Fibroblast of peridontal ligament (primary cell): Measurements from ENCODE around the gene CSRP2.

Experiments
- DNase-seq: peaks from one replicate; pipeline ENCODE4 v3.0.0-alpha.2; 2010; ENCODE audit errors: extremely low read depth

CSRP2 gene

GRCh38 chr12:76863005-76863670, 15.7 kb downstream of the CSRP2 start:
- peak; percentile 97 for DNase-seq

- DNase-seq: no peak
Measured at GRCh38 chr12:76860256-76860655, 18.6 kb downstream of the CSRP2 start.

- no peak for DNase-seq
Measured at GRCh38 chr12:76859611-76860010, 19.2 kb downstream of the CSRP2 start.

GRCh38 chr12:76856018-76856644, 22.7 kb downstream of the CSRP2 start:
- DNase-seq: no peak

GRCh38 chr12:76855271-76855670, 23.5 kb downstream of the CSRP2 start:
- DNase-seq: no peak

- DNase-seq: no peak
Measured at GRCh38 chr12:76852106-76852505, 26.7 kb downstream of the CSRP2 start.

GRCh38 chr12:76848132-76848531, 30.7 kb downstream of the CSRP2 start:
- DNase-seq: no peak

GRCh38 chr12:76847260-76847659, 31.6 kb downstream of the CSRP2 start:
- DNase-seq: no peak

- no peak for DNase-seq
Measured at GRCh38 chr12:76836633-76837032, 42.2 kb downstream of the CSRP2 start.

GRCh38 chr12:76830436-76830835, 48.4 kb downstream of the CSRP2 start:
- peak; percentile 73 for DNase-seq

- DNase-seq: peak; percentile 52
Measured at GRCh38 chr12:76820888-76821482, 57.8 kb downstream of the CSRP2 start.

- DNase-seq: no peak
Measured at GRCh38 chr12:76813972-76814371, 64.8 kb downstream of the CSRP2 start.

- DNase-seq: no peak
Measured at GRCh38 chr12:76813265-76813664, 65.6 kb downstream of the CSRP2 start.

GRCh38 chr12:76811976-76812375, 66.8 kb downstream of the CSRP2 start:
- no peak for DNase-seq

- DNase-seq: no peak
Measured at GRCh38 chr12:76810671-76811419, 68.0 kb downstream of the CSRP2 start.
